Colonic mucosa (tissue), 4 donors: Measurements from ENCODE around the gene SDF2L1. TPM values are rescaled to one million over a fixed set of nuclear protein-coding genes. Genes with fewer than 3 reads are reported as not detected.
"Not testable (repeated sequence)": the region's sequence is repeated elsewhere in the genome, so short reads cannot be mapped to it uniquely, and the experiment has no call there.

ENCODE experiments used
- DNase-seq: peaks from one replicate; pipeline ENCODE4 v3.0.0-alpha.2; 2020
- H3K27ac ChIP-seq: fragments of 200-600 bp; one replicate; pipeline ENCODE4 v1.8.0; 2021
- H3K27me3 ChIP-seq: fragments of 200-600 bp; one replicate; pipeline ENCODE4 v1.8.0; 2021
- H3K36me3 ChIP-seq: fragments of 200-600 bp; one replicate; pipeline ENCODE4 v1.8.0; 2021
- H3K4me1 ChIP-seq: fragments of 200-600 bp; one replicate; pipeline ENCODE4 v1.8.0; 2021; ENCODE audit warnings: mild to moderate bottlenecking
- H3K4me3 ChIP-seq: fragments of 200-600 bp; one replicate; pipeline ENCODE4 v1.8.0; 2021
- H3K9ac ChIP-seq, 2 donors: one replicate each; pipeline ENCODE4 v1.7.0; 2013; ENCODE audit warnings: control low read depth in 2 of 2, low read depth in 2 of 2, low read length in 2 of 2
- H3K9me3 ChIP-seq: fragments of 200-600 bp; one replicate; pipeline ENCODE4 v1.8.0; 2021
- intact Hi-C: fragments of 100-400 bp; cut with DNase I; formaldehyde crosslinking; loops from one replicate; pipeline ENCODE4 v1.14.1; 2022
- total RNA-seq, 2 donors: library from RNA; stranded (reverse); fragmentation: NEBNext Ultra II Directional in 1 of 2; extraction: Animal tissue kit (Norgen Biotek cat#: 25700) in 1 of 2; gene quantifications; one replicate each; pipeline ENCODE4 v1.2.1, GENCODE V29; 2021
- TF ChIP-seq, protein P1 (sequence below): fragments of 200-600 bp; IDR thresholded peaks from one replicate; pipeline ENCODE4 v1.8.0; 2022; ENCODE audit warnings: antibody characterized with exemption, mild to moderate bottlenecking
- donor health status: healthy.
- donor health status: DM: no; HTN: no; CAD: no.
- donor health status: DM: no; HTN: no; CAD: no.

The SDF2L1 gene
- total RNA-seq, 2 donors from 2014 or later, result 48.8 to 177 TPM

DNA sequence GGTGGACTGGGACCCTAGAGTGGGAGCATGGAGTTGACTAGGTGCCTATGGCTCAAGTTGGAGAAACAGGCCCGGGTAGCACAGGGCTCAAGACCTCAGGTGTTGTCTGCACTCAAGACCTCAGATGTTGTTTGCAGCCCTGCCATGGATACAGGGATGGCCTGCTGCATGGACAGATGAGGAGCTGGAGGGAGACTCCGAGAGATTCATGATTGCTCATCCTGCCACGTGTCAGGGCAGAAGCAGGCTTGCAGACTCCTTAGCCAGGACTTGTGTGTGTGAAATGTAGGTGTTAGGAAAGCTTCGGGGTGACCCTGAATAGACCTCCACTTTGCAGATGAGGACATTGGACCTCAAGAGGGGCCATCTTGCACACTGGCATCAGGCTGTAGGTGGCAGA, 8.6 kb upstream of the SDF2L1 start:
- H3K9me3 ChIP-seq, result no peaks in the 10 kb centered on the region
- H3K4me3 ChIP-seq, result no peak overlapping the region
- H3K9ac ChIP-seq, result no peak overlapping the region
- no peak overlapping the region for H3K27ac ChIP-seq
- no peaks in the 10 kb centered on the region for H3K36me3 ChIP-seq
- no peak for DNase-seq
- H3K27me3 ChIP-seq, result no peaks in the 10 kb centered on the region
- peaks cover under 1% of the 10 kb centered on the region for H3K4me1 ChIP-seq
- intact Hi-C loops, result no loop called here
- TF ChIP-seq, protein P1, sequence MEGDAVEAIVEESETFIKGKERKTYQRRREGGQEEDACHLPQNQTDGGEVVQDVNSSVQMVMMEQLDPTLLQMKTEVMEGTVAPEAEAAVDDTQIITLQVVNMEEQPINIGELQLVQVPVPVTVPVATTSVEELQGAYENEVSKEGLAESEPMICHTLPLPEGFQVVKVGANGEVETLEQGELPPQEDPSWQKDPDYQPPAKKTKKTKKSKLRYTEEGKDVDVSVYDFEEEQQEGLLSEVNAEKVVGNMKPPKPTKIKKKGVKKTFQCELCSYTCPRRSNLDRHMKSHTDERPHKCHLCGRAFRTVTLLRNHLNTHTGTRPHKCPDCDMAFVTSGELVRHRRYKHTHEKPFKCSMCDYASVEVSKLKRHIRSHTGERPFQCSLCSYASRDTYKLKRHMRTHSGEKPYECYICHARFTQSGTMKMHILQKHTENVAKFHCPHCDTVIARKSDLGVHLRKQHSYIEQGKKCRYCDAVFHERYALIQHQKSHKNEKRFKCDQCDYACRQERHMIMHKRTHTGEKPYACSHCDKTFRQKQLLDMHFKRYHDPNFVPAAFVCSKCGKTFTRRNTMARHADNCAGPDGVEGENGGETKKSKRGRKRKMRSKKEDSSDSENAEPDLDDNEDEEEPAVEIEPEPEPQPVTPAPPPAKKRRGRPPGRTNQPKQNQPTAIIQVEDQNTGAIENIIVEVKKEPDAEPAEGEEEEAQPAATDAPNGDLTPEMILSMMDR, result no peak

DNA sequence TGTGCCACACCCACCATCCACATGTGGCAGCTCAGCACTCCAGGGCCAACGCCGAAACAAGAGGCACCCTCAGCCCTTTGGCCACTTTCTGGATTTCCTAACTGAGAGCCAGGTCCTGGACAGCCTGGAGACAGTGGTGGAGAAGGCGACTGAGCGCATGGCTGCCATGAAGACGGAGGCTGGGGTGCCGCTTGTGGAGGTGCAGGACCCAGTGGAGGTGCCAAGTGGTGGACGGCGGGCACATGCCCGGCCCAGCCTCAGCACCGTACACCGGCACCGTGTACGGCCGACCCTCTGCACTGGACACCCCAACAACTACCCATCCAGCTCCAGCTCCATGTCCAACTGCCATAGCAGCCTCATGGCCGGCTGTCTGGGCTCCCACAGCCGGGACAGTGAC, 8.0 kb upstream of the SDF2L1 start:
- intact Hi-C loops, result no loop called here
- H3K4me1 ChIP-seq, result no peaks in the 10 kb centered on the region
- no peak overlapping the region for H3K27ac ChIP-seq
- H3K9ac ChIP-seq, result no peak overlapping the region
- H3K4me3 ChIP-seq, result no peak overlapping the region
- H3K9me3 ChIP-seq, result no peaks in the 10 kb centered on the region
- H3K27me3 ChIP-seq, result no peaks in the 10 kb centered on the region
- DNase-seq, result no peak
- TF ChIP-seq, protein P1, result no peak
- H3K36me3 ChIP-seq, result no peaks in the 10 kb centered on the region

DNA sequence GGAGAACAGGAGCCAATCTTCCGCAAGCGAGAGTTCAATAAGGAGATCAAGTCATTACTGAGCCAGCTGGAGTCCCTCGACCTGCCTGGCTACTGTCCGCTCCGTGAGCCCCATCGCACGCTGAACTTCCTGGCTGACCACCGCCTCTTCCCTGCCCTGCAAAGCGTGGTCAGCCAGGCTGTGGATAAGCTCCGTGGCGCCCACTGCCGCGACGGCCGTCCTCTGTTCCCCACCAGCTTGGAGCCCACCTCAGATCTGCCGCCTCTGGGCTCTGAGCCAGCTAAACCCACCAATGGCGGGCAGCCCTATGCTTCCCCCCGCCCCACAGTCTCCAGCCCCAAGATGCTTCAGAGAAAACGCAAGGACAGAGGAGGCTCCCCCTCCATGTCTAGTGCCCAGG, 7.3 kb upstream of the SDF2L1 start:
- H3K27ac ChIP-seq, result no peak overlapping the region
- H3K36me3 ChIP-seq, result no peaks in the 10 kb centered on the region
- no peaks in the 10 kb centered on the region for H3K27me3 ChIP-seq
- H3K4me3 ChIP-seq, result no peak overlapping the region
- H3K9ac ChIP-seq, result no peak overlapping the region
- TF ChIP-seq, protein P1, result no peak
- intact Hi-C loops, result no loop called here
- DNase-seq, result no peak
- H3K9me3 ChIP-seq, result no peaks in the 10 kb centered on the region
- no peaks in the 10 kb centered on the region for H3K4me1 ChIP-seq

DNA sequence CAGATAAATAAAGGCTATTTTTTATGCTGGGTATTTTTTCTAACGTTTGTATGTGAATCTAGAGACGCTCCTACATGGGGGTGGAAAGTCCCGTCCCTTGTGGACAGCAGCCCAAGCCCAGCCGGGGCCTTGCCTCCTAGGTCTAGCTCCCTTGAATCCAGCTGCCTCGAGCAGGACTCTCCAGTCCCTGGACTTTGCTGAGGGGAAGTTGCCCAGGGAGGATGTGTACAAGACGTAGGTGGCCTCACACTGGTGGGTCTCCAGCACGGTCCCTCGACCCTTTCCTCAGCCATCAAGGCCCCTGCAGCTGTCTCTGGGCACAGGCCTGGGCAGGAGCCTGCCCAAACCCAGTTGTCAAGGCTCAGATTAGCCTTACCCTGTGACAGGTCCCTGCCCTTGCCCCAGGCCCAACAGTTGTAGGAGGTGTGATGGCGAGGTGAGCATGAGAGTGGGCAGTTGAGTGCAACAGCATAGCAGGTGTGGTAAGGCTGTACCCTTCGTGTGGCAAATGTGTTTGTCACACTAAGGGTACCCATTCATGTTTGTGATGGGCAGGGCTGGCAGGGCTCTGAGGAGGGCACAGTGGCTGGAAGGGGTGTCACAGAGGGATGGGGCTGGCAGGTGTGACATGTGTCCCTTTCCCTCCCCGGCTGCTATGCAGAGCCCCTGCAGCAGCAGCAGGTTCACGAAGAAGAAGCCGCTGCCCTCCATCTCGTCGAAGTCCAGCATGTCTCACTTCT, 6.2 kb upstream of the SDF2L1 start:
- Histone ChIP-seq H3K9ac (no peak overlapping the region), H3K36me3 (no peaks in the 10 kb centered on the region), H3K9me3 (no peaks in the 10 kb centered on the region), H3K27ac (no peak overlapping the region), H3K4me3 (no peak overlapping the region), H3K27me3 (no peaks in the 10 kb centered on the region), H3K4me1 (no peaks in the 10 kb centered on the region)
- TF ChIP-seq, protein P1, result no peak
- intact Hi-C loops, result no loop called here
- DNase-seq, result no peak

DNA sequence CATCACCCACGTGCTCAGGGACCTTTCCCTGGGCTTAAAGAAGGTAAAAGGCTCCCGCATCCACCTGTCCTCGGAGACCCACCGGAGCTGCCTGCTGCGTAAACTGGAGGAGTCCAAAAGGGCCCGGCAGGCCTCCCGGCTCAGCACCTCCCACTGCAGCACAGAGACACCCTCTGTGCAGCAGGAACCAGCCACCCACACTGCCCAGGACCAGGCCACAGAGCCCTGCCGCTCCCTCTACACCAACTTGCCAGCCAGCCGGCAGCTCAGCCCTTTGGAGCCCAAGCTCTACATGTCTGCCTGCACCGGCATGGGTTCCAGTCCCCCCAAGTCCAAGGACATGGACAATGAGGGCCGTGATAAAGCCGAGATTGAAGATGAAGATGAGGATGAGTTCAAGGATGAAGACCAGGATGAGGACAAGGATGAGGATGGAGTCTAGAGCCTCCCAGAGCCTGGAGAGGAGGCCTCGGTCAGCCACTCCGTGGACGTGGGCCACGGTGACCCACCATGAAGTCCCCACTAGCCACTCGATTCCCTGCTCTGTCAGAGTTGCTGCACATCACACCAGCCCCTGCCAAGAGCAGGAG, 5.4 kb upstream of the SDF2L1 start:
- no peak overlapping the region for H3K27ac ChIP-seq
- no peaks in the 10 kb centered on the region for H3K36me3 ChIP-seq
- DNase-seq, result no peak
- TF ChIP-seq, protein P1, result no peak
- no peak overlapping the region for H3K9ac ChIP-seq
- H3K4me1 ChIP-seq, result no peaks in the 10 kb centered on the region
- intact Hi-C loops, result no loop called here
- no peaks in the 10 kb centered on the region for H3K27me3 ChIP-seq
- H3K4me3 ChIP-seq, result no peak overlapping the region
- no peaks in the 10 kb centered on the region for H3K9me3 ChIP-seq

DNA sequence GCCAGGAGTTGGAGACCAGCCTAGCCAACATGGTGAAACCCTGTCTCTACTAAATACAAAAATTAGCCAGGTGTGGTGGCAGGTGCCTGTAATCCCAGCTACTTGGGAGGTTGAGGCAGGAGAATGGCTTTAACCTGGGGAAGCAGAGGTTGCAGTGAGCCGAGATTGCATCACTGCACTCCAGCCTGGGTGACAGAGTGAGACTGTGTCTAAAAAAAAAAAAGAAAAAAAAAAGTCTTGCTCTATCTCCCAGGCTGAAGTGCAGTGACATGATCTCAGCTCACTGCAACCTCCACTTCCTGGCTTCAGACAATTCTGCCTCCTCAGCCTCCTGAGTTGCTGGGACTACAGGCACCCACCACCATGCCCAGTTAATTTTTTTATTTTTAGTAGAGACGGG, 4.7 kb upstream of the SDF2L1 start:
- H3K27ac ChIP-seq, H3K9me3 ChIP-seq, H3K4me1 ChIP-seq, H3K36me3 ChIP-seq, H3K27me3 ChIP-seq, DNase-seq, H3K4me3 ChIP-seq, intact Hi-C loops, H3K9ac ChIP-seq: not testable (repeated sequence)
